Ectodermal cell (in vitro differentiated cells): ENCODE measurements around the gene AHCYL2.

Experiments used
- H3K27ac ChIP-seq: 2 replicates; pipeline ENCODE4 v1.7.0; 2013; ENCODE audit warnings: mild to moderate bottlenecking, low read depth, low read length; ENCODE audit not compliant: insufficient read depth, poor library complexity, severe bottlenecking
- H3K27me3 ChIP-seq: 2 replicates; pipeline ENCODE4 v1.7.0; 2013; ENCODE audit warnings: mild to moderate bottlenecking, low read length; ENCODE audit not compliant: insufficient read depth, control insufficient read depth, poor library complexity, severe bottlenecking
- H3K36me3 ChIP-seq: one replicate; pipeline ENCODE4 v1.7.0; 2013; ENCODE audit warnings: low read length; ENCODE audit not compliant: control insufficient read depth, insufficient read depth
- H3K4me1 ChIP-seq: one replicate; pipeline ENCODE4 v1.7.0; 2013; ENCODE audit warnings: low read length; ENCODE audit not compliant: control insufficient read depth, insufficient read depth
- H3K4me3 ChIP-seq: 2 replicates; pipeline ENCODE4 v1.7.0; 2013; ENCODE audit warnings: low read depth, low read length, control low read depth; ENCODE audit not compliant: insufficient read depth
- H3K9me3 ChIP-seq: 2 replicates; pipeline ENCODE4 v1.7.0; 2013; ENCODE audit warnings: mild to moderate bottlenecking, low read length, moderate library complexity; ENCODE audit not compliant: control insufficient read depth
- WGBS, 2 experiments: methylation state at CpG; one replicate each; pipeline ENCODE4 v1.1.7; 2013; ENCODE audit warnings: missing lambda C conversion rate in 2 of 2; 5-methylcytosine and 5-hydroxymethylcytosine counted together

The AHCYL2 gene

GRCh38 chr7:129376778-129377700, 152.2 kb downstream of the AHCYL2 start:
- Histone ChIP-seq H3K27me3 (no peaks in the 10 kb centered on the region), H3K9me3 (no peaks in the 10 kb centered on the region), H3K4me1 (peaks cover 7% of the 10 kb centered on the region), H3K36me3 (no peaks in the 10 kb centered on the region), H3K27ac (no peak overlapping the region), H3K4me3 (no peak overlapping the region)
- 96% methylated on average over 6 of the region's 6 CpGs for WGBS, 2 experiments

DNA sequence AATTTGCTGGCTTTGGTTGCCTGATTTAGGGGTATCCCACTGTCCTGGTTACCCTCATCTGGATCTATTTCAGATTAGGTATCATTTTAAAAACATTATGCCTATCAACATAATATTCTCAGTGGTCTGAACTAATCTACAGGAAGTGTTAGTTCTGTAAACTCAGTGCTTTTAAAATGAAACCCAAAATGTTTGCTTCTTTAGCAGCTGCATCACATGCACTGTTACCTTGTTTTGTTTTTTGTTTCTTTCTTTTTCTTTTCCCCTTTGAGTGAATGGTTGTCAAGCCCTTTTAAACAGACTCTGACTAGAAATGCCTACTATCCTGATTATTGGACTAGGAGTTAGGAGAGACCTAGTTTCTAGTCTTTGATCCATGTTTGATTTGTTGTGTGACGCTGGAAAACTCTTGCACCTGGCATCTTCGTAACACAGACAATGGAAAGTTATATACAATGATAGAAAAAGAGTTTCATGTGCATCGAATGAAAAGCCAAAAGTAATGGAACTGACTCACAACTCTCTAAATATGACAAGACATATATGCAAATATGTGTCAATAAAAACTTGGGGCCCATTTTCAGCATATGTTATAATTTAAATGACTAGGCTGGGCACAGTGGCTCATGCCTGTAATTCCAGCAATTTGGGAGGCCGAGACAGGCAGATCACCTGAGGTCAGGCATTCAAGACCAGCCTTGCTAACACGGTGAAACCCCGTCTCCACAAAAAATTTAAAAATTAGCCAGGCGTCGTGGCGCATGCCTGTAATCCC, 157.1 kb downstream of the AHCYL2 start:
- Histone ChIP-seq H3K9me3 (no peaks in the 10 kb centered on the region), H3K4me3 (no peak overlapping the region), H3K4me1 (no peaks in the 10 kb centered on the region), H3K27ac (no peak overlapping the region), H3K36me3 (no peaks in the 10 kb centered on the region), H3K27me3 (no peaks in the 10 kb centered on the region)
- WGBS, 2 experiments = 94 to 95% methylated on average over 9 of the region's 9 CpGs

GRCh38 chr7:129383542-129384132, 158.8 kb downstream of the AHCYL2 start:
- Histone ChIP-seq H3K9me3 (no peaks in the 10 kb centered on the region), H3K4me1 (no peaks in the 10 kb centered on the region), H3K36me3 (no peaks in the 10 kb centered on the region), H3K4me3 (no peak overlapping the region), H3K27me3 (no peaks in the 10 kb centered on the region), H3K27ac (no peak overlapping the region)
- WGBS, 2 experiments = 61% methylated on average over 3 of the region's 3 CpGs

- no peak overlapping the region for H3K4me3 ChIP-seq
- H3K9me3 ChIP-seq = no peaks in the 10 kb centered on the region
- H3K36me3 ChIP-seq = no peaks in the 10 kb centered on the region
- no peaks in the 10 kb centered on the region for H3K4me1 ChIP-seq
- no peak overlapping the region for H3K27ac ChIP-seq
- WGBS, 2 experiments = 32 to 40% methylated on average over 1 of the region's 1 CpG
- H3K27me3 ChIP-seq = no peaks in the 10 kb centered on the region
These were observed 160.3 kb downstream of the AHCYL2 start for GRCh38 chr7:129385116-129385515.

GRCh38 chr7:129385598-129385997, 160.8 kb downstream of the AHCYL2 start:
- H3K36me3 ChIP-seq = no peaks in the 10 kb centered on the region
- 90 to 99% methylated on average over 2 to 3 of the region's 4 CpGs for WGBS, 2 experiments

DNA sequence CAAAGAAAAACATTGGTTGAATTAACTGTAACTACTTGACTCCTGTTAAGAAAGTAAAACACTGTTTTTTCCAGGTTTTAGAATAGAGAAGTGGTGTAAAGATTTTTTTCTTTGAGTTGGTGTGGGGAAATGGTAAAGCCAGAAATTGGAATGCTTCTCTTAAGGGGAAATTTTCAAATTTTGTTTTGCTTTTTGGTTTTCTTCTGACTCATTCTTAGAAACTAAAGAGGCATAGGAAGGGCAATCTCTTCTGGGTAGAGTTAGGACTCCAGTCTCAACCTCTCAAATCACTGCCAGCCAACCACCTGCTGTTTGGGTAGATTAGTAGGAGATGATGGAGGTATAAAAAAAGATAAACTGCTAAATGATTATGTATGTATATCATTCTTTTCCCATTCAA, 161.7 kb downstream of the AHCYL2 start:
- Histone ChIP-seq H3K27ac (no peak overlapping the region), H3K4me3 (no peak overlapping the region), H3K27me3 (no peaks in the 10 kb centered on the region), H3K4me1 (no peaks in the 10 kb centered on the region), H3K9me3 (no peaks in the 10 kb centered on the region), H3K36me3 (no peaks in the 10 kb centered on the region)

More at GRCh38 chr7:129385598-129385997, 160.8 kb downstream of the AHCYL2 start:
- H3K27ac ChIP-seq = no peak overlapping the region
- H3K9me3 ChIP-seq = no peaks in the 10 kb centered on the region
- H3K27me3 ChIP-seq = no peaks in the 10 kb centered on the region
- no peak overlapping the region for H3K4me3 ChIP-seq
- no peaks in the 10 kb centered on the region for H3K4me1 ChIP-seq

DNA sequence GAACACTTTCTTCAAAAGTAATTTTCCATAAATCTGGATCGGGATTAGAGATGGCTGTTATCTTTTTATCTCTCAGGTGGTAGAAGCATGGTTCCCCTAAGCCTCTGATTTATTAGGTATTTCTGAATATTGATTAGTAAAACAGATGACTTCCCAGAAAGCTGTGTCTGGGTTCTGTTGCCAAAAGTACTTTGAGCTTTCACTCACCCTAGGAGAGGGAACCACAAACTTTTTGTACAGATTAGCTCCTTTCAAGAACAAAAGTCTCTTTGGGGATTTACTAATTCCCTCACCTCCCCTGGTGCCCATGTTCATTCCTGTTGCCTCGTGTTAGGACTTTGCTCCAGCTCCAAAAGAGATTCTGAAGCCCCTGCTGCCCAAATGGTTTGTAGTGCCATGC, 162.7 kb downstream of the AHCYL2 start:
- H3K36me3 ChIP-seq = no peaks in the 10 kb centered on the region
- WGBS, 2 experiments = 69% methylated on average over 2 of the region's 2 CpGs
- no peaks in the 10 kb centered on the region for H3K9me3 ChIP-seq

GRCh38 chr7:129388333-129389098, 163.7 kb downstream of the AHCYL2 start:
- 93% methylated on average over 8 of the region's 8 CpGs for WGBS, 2 experiments

More for the DNA sequence above, 162.7 kb downstream of the AHCYL2 start:
- no peaks in the 10 kb centered on the region for H3K4me1 ChIP-seq
- H3K27ac ChIP-seq = no peak overlapping the region
- H3K4me3 ChIP-seq = no peak overlapping the region
- H3K27me3 ChIP-seq = no peaks in the 10 kb centered on the region

DNA sequence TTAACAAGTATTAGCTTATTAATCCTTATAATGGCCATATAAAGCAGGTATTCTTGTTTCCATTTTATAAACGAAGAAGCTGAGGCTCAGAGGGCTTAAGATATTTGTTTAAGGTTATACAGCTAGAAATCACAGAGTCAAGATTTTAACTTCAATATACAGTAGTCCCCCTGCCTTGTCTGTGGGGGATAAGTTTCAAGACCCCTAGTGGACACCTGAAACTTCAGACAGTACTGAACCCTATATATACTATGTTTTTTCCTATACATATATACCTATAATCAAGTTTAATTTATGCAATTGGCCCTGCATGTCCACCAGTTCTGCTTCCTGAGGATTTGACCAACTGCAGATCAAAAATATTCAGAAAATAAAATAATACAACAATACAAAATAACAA, 165.0 kb downstream of the AHCYL2 start:
- Histone ChIP-seq H3K27me3 (no peaks in the 10 kb centered on the region), H3K4me3 (no peak overlapping the region), H3K27ac (no peak overlapping the region), H3K36me3 (no peaks in the 10 kb centered on the region), H3K9me3 (no peaks in the 10 kb centered on the region), H3K4me1 (no peaks in the 10 kb centered on the region)
- WGBS, 2 experiments = 100% methylated on average over 1 of the region's 1 CpG

More at GRCh38 chr7:129388333-129389098, 163.7 kb downstream of the AHCYL2 start:
- Histone ChIP-seq H3K27me3 (no peaks in the 10 kb centered on the region), H3K27ac (no peak overlapping the region), H3K4me3 (no peak overlapping the region), H3K4me1 (no peaks in the 10 kb centered on the region), H3K9me3 (no peaks in the 10 kb centered on the region), H3K36me3 (no peaks in the 10 kb centered on the region)
